GM20000 (cell line): ENCODE data around the gene CECR2.
"Not testable (repeated sequence)": the region's sequence is repeated elsewhere in the genome, so short reads cannot be mapped to it uniquely, and the experiment has no call there.

Experiments used
- DNase-seq: peaks from one replicate; pipeline ENCODE4 v3.0.0; 2012; ENCODE audit warnings: low spot score
- TF ChIP-seq, protein P1 (sequence below): IDR thresholded peaks from 2 replicates; pipeline ENCODE4 v1.5.1; 2012; ENCODE audit warnings: mild to moderate bottlenecking, control low read depth; ENCODE audit errors: extremely low read depth, missing control alignments

The CECR2 gene

DNA sequence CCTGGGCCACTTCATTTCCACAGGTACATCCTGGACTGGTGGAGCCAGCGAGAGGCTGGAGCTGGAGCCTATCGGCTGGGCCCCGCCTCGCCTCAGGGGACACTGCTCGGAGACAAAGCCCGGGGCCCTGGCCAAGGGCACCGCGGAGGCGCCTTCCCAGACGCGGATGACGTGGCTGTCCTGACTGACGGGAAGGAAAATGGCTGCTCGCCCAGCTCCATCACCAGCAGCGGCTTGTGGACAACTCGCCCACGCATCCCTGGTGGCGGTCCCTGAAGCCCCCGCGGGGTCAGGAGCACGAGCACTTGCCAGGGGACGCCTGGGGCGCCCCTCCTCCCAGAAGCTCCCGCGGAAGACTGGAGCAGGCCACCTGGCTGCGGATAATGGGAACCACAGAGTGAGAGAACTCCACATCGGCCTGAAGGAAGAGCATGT is 49.6 kb downstream of the CECR2 start:
- TF ChIP-seq, protein P1, sequence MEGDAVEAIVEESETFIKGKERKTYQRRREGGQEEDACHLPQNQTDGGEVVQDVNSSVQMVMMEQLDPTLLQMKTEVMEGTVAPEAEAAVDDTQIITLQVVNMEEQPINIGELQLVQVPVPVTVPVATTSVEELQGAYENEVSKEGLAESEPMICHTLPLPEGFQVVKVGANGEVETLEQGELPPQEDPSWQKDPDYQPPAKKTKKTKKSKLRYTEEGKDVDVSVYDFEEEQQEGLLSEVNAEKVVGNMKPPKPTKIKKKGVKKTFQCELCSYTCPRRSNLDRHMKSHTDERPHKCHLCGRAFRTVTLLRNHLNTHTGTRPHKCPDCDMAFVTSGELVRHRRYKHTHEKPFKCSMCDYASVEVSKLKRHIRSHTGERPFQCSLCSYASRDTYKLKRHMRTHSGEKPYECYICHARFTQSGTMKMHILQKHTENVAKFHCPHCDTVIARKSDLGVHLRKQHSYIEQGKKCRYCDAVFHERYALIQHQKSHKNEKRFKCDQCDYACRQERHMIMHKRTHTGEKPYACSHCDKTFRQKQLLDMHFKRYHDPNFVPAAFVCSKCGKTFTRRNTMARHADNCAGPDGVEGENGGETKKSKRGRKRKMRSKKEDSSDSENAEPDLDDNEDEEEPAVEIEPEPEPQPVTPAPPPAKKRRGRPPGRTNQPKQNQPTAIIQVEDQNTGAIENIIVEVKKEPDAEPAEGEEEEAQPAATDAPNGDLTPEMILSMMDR = no peak
- no peak for DNase-seq

DNA sequence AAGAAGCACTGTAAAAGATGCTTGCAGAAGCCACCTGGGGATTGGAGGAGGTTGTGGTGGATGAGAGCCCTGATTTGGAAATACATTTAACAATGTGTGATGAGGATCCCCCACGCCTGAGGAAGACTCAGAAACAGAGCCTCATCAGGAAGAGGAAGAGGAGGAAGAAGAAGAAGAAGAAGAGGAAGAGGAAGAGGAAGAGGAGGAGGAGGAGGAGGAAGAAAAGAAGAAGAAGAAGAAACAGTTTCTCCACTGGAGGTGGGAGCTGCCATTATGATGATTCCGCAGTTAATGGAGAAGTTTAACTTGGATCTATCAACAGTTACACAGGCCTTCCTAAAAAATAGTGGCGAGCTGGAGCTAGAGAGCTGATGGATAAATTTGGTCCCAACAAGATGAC is 50.1 kb downstream of the CECR2 start:
- DNase-seq = no peak
- TF ChIP-seq, protein P1 = no peak

DNA sequence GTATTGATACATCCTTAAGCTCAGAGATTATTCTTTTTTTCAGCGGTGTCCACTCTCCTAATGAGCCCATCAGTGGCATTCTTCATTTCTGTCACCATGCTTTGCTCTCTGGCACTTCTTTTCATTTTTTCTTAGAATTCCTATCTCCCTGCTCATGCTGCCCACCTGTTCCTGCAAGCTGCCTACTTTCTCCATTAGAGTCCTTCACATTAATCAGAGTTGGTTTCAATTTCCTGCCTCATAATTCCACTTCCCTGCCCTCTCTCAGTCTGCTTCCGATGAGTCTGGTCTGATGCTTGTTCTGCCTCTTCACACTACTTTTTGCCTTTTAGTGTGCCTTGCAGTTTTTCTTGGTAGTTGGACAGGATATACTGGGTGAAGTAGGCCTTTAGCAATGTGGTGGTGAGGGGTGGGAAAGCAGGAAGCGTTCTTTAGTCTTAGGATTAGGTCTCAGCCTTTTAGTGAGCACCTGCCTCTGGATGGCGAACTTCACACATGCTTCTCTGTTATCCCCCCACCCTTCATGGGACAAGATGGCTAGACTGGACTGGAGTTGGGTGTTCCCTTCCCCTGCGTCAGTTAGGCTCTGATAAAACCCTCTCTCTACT is 53.6 kb downstream of the CECR2 start:
- TF ChIP-seq, protein P1 = no peak
- DNase-seq = no peak

DNA sequence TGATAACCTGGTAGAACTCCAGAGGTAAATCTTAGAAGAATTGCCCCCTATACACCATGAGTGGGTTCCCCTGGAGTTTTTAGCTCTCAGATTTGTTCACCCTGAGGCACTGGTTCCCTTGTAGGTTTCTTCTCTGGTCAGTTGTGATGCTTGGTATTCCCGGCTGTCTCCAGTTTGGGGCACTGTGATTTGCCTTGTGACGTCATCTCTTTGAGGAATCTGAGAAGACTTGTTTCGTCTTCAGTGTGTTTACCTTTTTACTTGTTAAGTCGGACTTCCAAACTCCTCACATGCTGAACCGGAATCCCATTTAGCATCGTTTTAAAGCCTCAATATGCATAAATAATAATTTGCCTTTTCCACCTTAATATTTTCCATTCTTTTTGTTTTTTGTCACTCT is 54.4 kb downstream of the CECR2 start:
- TF ChIP-seq, protein P1 = no peak
- no peak for DNase-seq

DNA sequence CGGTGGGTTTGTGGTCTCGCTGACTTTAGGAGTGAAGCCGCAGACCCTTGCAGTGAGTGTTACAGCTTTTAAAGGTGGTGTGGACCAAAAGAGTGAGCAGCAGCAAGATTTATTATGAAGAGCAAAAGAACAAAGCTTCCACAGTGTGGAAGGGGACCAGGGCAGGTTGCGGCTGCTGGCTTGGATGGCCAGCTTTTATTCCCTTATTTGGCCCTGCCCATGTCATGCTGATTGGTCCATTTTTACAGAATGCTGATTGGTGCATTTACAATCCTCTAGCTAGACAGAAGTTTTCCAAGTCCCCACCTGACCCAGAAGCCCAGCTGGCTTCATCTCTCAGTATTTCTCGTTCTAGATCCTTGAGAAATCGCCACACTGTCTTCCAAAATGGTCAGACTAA is 58.3 kb downstream of the CECR2 start:
- not testable (repeated sequence) for DNase-seq

DNA sequence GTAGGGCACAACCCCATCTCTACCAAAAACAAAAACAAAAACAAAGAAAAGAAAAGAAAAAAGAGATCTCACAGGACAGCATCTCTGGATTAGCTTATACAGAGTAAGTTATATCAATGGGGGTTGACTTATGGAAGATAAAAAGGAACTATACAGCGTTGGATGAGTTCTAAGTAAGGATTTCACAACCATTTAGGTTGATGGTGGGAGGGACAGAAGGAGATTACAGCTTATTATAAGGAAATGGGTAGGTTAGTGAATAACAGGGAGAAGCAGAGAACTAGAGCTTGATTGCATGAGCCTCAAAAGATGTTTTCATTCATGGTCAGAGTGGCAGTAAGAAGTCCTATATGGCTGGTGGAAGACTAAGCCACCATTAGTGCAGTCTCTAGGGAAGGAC is 60.3 kb downstream of the CECR2 start:
- TF ChIP-seq, protein P1 = no peak
- no peak for DNase-seq

DNA sequence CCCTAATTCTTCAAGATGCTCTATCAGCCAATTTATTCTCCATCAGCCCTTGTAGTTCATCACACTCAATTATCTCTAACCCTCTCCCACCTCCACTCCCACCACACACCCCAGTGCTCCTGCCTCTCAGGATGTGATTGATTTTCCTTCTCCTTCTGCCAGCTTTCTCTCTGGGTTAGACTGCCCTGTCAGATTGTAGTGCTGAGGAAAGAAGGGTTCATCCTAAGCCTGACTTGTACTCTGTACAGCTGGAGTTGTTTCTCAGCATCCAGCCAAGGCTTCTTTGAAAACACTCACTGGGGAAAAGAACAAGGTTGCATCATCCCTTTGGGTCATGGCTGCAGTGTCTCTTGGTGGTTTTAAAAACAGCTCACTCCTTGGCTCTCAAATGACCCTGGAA is 61.2 kb downstream of the CECR2 start:
- no peak for DNase-seq
- TF ChIP-seq, protein P1 = no peak

DNA sequence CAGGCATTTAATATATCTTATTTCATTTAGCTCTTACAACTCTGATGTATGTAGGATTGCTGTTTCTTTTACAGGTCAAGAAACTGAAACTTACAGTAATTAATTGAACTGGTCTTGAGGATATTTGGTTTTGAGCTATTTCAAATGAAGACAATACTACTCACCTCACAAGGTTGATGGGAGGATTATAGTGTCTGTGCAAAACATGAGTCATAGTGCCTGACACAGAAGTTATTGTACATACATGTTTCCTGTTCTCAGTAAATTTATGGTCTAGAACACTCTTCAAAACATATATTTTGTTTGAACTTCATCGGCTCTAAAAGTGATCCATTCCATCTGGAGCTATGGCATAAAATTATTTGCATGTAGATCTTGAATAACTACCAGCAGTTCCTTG is 61.9 kb downstream of the CECR2 start:
- TF ChIP-seq, protein P1 = no peak
- DNase-seq = no peak
